Measurements from ENCODE around the gene DHX15.
A peak's percentile ranks its signal among the peaks of the same experiment; 100 is the strongest.
"Not testable (repeated sequence)": the region's sequence is repeated elsewhere in the genome, so short reads cannot be mapped to it uniquely, and the experiment has no call there.

Gene DHX15

DNA sequence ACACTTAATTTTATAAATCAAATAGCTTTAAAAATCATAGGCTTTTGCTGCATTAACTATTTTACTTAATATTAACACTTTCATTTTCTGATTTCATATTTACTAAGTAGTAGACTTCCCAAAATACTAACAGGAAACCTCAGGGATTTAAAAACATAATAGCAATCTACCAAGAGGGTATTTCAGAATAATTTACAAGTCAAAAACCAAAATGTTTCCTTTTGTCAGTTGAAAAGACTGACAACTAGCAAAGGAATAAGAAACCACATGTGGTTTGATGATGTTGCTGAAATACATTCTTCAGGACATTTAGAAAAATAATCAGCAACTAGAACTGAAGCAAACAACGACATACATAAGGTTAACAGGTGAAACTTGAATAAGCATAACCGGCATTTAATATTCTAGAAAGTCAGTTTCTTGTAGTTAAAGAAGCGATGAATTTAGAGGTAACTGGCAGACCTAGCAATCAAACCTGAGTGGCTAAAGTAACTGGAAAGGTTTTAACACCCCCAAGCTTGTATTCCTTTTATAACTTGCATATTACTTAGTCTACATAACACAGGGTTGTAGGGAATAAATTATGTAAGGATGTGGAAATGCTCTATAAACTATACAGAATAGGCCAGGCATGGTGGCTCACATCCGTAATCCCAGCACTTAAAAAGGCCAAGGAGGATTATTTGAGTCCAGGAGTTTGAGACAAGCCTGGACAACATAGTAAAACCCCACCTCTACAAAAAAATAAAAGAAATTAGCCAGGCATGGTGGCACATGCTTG is 40.0 kb downstream of the DHX15 start:
- DNase-seq (ENCODE audit: low spot score): no peak

DNA sequence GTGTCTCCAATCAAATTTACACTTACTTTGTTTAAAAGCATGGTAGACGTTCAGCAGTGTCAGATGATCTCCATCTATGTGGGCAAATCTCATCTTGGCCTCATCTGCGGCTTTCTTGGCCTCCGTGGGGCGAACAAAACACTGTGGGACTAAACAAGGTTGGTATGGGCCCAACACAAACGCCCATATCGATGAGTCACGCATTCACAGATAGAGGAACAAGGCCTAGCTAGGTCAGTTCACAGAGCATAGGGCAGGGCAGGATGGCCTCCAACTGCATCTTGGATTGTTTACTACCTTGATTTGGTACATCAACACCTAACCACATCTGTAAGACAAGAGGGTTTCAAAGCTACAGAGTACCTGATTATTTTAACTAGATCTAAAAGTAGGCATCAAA is 47.3 kb downstream of the DHX15 start:
- no peak for DNase-seq (ENCODE audit: low spot score)

DNA sequence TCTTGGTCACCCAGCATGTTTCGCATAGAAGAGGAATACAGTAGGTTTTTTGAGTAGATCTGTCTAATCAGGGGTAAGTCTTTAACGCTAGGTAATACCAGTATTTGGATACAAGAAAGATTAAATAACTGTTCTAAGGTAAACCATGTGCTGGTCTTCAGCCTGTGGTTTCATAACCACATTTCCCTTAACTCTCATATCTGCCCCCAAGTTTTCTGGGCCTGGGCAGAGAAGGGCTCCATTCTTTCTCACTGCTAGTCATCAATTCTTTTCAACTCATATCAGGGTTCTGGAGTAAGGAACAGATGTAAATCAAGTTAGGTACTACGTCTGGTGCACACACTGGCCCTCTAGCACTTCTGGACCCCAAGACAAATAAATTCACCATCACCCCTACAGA is 49.0 kb downstream of the DHX15 start:
- no peak for DNase-seq (ENCODE audit: low spot score)

DNA sequence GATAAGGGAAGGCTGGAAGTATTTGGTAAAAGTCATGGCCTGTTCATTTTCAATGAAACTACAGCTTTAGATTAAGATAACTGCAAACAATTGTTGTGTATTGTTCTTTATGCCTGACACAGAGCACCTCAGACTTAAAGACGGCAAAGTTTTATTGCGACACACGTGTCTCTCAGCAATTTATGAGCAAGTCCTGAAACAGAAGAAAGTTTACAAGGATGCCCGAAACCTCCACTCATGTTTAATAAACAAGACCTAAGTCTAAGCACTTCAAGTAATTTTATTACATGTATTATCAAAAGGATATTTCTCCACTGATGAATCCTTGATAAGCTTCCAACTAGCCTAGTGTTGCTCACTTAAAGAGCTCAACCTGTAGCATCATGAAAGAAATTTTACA is 51.0 kb downstream of the DHX15 start:
- DNase-seq (ENCODE audit: low spot score): no peak

DNA sequence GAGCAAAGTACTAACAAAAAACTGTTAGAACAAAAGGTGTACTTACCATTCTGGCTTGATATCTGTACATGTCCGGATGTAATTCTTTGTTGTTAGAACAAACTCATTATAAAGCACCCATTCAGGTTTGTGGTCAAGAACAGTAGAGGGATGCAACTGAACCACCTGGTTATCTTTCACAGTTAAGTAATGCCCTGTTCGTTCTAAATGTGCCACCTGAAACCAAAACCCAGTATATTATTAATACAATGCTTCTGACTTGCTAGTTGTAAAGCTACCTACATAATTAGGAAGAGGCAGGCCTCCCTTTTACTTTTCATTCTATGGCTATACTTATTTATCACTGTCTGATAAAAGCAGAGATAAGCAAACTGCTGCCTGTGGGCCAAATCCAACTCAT is 54.8 kb downstream of the DHX15 start:
- DNase-seq (ENCODE audit: low spot score): no peak

DNA sequence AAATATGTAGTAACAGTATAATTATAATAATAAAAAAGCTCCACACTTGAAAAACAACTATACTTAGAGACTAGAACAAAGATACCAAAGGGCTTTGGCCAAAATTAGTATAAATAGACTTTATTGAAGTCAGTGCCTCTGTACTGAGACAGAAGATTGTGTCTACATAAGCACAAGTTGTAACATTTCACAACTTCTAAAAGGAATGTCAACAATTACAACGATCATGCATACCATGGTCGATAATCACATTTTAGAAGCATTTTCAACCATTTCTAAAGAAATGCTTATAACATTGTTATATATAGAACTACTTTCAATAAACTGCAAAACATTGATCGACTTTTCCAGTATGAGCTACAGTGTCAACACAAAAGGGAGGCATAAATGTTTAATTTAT is 57.0 kb downstream of the DHX15 start:
- DNase-seq (ENCODE audit: low spot score): no peak

DNA sequence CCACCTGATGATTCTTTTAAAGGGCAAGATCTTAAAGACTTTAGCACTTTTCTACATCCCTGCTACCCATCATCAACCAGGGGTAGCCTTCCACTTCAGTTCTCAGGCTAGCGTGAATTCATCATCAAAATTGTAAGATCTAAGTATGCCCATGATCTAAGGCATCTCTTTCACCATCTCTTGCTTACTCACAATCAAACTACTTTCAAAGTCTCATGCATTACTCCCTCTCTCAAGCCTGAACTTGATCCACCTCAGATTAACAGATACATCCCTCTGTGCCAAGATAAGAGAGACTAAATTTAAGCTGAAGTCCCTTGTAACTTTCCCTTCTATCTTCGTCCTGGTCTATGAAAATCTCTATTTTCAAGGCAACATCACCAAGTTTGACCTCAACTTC is 62.8 kb downstream of the DHX15 start:
- DNase-seq (ENCODE audit: low spot score): no peak

DNA sequence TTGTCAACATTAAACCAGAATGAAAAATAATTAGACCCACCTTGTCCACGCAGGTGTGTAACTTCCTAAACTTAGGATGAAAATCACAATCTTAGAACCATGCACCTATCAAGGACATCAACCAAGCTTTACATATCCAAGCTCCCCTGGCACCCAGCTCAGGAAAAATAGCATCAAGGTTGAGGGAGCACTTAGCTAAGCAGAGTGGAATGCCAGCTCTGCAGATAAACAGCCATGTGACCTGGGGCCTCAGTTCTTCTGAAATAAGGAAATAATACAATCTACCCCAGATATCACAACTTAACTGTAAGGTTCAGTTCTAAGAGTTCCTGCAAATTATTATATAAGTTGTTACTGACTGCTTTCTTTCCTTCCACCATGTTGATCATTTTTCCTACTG is 64.7 kb downstream of the DHX15 start:
- peak; percentile 73 for DNase-seq (ENCODE audit: low spot score)

DNA sequence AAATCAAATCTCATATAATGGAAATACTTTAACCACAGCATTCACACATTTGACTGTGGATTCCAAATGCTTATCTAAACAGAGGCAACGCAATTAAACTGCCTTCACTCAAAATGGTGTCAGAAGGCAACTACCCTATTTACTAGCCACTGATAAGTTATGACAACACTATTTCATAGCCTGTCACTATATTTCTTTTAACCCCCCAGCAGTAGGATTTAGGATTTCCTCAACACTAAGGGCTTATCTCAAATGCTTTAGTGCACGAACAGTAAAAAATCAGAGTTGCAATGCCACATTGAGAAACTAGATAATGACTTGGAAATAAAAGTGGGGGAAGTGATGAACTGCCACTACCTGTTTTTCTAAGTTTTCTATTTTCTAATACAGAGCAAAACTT is 66.7 kb downstream of the DHX15 start:
- no peak for DNase-seq (ENCODE audit: low spot score)

DNA sequence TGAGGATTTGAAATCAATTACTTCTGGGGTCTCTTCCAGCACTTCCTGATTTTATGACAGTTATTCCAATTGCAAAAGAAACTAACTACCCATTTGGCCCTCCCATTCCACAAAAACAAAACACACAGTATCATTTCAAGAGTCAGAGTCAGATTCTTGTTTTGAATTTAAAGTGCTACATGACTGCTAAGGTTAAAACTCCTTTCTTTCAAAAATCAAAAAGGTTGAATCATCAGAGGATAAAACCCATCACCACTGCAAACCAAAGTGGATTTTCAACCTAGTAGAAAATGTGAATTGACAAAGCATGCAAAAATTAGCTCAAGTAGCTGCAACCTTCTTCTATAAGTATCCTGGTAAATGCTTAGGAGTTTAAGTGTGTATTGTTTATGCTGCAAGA is 67.4 kb downstream of the DHX15 start:
- DNase-seq (ENCODE audit: low spot score): no peak

DNA sequence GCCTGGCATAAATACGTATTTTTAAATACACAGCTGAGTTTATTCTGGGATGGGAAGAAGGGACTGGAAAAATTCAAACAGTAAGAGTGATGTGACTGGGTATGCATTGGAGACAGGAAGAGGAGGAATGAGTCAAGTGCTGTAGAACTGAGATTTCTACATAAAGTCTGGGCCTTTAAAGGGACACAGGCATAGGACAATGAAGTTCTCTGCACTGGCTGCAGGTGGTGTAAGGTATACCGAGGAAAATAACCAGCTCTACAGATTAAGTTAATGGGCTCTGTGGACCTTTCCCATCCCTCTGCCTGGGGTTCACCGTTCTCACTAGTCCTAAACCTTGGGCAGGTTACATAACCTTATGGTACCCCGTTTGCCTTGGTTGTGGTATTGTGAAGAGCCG is 68.7 kb downstream of the DHX15 start:
- no peak for DNase-seq (ENCODE audit: low spot score)

DNA sequence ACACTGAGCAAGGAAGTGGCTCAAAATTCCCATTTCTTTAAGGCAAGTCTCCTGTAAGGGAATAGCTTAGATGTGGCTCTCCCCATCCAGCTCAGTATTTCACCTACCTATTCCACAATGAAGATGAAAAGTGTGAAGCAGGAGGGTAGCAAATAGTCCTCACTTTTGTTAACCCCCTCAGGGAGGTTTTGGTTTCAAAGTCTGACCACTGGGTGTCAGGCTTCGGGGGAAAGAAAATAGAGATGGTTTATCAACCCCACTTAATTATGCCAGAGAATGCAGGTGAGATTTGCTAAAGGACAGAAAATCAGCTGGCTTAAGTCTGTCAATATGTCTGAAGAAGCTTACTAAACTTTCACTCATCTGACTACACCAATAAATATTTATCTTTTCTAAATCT is 69.5 kb downstream of the DHX15 start:
- DNase-seq (ENCODE audit: low spot score): no peak

DNA sequence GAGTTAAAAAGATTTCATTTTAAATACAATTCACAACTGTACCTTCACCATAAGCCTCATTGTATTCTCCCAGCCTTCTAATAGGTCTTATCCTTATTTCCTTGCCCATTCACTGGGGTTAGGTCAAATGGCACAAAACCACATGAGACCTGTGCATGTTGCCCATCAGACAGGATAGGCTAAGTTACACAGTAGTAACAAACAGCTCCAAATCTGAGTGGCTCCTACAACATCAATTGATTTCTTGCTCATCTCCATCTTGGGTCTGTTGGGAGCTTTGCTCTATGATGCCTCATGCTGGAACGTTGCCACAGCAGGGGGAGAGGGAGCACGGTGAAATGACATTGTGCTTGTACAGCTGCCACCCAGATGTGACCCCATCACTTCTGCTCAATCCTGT is 70.6 kb downstream of the DHX15 start:
- DNase-seq (ENCODE audit: low spot score): no peak

DNA sequence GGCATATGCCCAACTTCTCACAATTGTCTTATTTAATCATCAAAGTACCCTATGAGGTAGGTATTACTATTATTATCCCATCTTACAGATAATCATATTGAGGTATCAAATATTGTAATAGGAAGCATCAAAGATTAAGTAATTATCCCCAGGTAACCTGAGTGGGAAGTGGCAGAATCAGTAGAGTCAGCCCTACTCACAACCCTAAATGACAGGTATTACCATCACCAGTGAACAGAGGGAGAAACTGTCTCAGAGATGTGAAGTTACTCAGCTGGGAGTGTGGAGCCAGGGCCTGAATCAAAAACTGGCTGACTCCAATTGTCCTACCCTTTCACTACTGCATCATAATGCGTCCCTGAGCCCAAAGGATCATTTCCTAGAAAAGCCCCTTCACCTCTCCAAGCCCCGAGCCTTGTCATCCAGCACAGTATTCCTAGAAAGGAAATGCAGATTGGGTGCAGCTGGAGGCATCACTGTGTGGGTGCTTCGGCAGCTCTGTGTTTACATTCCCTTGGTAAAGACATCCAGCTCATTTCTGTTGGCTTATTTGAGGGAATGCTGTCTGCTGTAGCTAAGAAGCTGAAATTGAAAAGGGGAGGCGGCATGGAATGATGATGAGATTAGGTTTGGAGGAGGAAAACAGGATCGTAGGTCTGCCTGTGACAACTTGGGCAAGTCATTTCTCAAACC is 72.8 kb downstream of the DHX15 start:
- DNase-seq (ENCODE audit: low spot score): no peak

DNA sequence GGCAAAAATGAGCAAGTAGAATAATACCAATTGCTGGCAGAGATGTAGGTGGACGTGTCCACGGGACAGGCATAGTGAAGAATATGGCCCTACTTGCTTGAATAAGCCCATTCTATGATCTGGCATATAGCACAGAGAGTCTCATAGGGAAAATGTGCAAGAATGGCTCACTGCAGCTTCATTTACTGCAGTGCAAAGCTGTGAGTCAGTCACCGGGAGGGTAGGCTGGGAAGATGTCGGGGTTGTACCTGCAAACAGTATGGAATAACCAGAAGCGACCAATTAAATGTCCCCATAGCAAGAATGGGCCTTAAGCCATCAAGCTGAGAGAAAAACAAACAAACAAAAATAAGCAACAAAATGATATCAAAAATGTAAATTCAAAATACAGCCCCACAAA is 74.3 kb downstream of the DHX15 start:
- no peak for DNase-seq (ENCODE audit: low spot score)

DNA sequence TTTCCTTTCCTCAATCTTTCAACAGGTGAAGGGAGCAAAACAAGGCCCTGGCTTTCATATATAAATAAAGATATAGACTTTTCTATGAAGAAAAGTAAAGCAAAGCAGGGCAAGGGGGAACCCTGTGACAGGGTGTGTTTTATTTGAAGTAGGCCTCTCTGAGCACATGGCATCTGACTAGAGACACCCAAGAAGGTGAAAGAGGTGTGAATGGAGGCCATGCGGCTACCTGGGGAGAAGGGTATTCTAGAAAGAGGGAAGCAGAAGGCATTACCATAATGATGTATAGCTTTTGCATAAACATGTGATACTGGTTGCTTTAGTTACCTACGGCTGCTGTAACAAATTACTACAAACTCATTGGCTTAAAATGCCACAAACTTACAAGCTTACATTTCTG is 75.8 kb downstream of the DHX15 start:
- DNase-seq (ENCODE audit: low spot score): no peak

DNA sequence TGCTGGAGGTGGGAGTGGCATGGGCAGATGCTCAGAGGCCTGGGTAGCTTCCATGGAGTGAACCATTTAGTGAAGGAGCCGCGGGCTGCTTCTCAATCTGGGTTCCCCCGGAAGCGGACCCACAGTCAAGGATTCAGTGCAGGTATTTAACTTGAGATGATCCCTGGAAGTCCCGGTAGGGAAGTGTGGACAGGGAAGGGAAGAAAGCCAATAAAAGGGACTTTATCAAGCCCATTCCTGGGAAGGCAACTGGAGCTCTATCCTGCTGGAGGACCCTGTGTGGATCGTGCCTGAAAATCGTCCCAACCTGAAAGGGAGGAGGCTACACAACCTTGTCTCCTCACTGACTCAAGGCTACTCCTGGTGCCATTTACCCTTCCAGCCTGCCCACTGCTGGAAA is 76.9 kb downstream of the DHX15 start:
- no peak for DNase-seq (ENCODE audit: low spot score)

DNA sequence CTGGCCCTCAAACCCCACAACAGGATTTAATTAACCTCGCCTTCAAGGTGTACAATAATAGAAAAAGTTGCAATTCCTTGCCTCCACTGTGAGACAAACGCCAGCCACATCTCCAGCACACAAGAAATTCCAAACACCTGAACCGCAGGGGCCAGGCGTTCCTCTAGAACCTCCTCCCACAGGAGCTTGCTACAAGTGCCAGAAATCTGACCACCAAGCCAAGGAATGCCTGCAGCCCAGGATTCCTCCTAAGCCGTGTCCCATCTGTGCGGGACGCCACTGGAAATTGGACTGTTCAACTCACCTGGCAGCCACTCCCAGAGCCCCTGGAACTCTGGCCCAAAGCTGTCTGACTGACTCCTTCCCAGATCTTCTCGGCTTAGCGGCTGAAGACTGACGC is 81.3 kb downstream of the DHX15 start:
- not testable (repeated sequence) for DNase-seq (ENCODE audit: low spot score)

DNA sequence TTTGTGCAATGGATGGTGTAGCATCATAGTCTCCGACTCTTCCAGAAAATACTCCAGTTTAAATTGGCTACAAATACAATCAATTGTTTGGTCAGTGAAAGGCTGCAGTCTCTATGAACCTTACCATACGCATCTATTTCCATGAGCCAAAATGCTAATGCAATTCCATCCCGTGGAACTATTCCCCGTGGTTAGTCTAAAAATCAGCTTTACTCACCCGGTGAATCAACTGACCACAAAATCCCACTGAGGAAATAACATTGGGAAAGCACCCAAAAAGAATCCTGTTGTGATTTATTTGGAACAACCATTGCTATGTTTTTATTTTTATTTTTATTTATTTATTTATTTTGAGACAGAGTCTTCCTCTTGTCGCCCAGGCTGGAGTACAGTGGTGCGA is 87.1 kb downstream of the DHX15 start:
- DNase-seq (ENCODE audit: low spot score): no peak

DNA sequence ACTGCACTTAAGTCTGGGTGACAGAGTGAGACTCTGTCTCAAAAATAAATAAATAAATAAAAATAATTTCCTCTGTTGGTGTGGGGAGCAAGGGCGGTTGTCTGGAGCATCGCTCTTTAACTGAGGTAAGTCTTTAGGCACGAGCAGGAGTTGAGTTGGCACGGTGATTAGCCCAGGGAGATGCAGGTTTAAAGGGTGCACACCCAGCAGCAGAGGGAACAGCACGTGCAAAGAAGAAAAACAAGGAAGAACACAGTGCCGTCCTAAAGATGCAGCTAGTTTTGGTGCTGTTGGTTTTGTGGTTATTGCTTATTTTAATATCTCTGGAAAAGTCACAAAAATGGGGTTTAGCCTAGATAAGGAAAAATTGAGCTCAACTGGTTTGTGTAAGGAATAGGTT is 87.8 kb downstream of the DHX15 start:
- DNase-seq (ENCODE audit: low spot score): no peak

DNA sequence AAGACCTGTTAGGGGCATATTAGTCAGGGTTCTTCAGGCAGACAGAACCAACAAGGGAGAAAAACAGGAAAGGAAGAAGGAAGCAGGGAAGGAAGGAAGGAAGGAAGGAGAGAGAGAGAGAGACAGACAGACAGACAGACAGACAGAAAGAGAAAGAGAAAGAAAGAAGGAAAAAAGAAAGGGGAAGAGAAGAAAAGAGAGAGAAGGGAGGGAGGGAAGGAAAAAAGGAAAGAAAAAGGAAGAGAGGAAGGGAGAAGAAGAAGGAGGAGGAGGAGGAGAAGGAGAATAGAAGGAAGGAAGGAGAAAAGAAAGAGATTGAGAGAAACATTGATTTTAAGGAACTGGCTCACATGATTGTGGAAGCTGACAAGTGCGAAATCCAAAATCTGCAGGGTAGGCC is 89.0 kb downstream of the DHX15 start:
- DNase-seq (ENCODE audit: low spot score): no peak

DNA sequence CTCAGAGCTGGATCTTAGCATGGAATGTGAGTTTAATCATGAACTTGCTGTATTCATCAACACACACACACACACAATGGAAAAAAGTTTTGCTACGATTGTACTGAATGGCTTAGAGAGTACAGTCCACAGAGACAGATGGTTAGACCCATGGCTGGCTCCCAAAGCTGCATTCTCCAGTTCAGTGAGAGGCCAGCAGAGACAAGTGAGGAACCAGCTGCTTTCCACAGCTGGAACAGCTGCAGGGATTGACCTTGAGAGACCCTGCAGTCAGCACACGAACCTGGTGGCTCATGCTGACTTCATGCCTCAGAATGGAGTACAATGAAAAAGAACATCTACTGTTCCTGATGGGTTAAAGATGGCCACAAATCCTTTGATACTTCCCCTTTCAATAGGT is 94.5 kb downstream of the DHX15 start:
- DNase-seq (ENCODE audit: low spot score): no peak

DNA sequence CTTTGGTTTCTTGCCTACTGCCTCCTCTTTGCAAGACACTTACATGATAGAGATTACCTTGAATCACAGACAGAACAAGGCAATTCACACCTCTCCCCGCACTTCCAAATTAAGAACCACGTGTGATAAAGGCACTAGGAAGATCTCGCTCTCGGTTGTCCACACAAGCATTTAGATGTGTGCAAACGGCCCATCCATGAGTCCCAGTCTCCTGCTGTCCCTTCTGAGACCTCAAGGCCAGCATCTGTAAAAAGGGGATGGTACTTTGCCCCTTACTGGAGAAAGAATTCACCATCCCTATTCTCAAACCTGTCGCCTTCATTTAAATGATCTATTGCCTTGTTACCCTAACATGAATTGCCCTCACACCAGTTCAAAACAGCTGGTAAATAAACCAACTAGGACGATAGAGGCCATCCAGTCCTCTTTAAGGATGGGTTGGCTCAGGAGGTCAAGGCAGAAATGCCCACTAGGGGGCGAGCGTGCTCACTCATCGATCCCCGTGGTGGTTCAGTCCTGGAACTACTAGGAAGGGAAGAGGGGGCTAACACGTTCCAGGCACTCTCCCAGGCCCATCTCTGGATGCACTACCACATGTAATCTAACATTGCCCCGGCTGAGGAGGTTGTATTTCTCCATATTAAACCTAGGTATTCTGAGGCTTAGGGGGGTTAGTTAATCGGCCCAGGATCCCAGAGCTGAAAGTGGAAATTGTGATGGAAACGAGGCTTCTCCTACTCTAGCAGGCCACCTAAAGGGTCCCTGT is 95.8 kb downstream of the DHX15 start:
- DNase-seq (ENCODE audit: low spot score): peak; percentile 59
